ENCODE results near the gene PIP5K1A. TPM values are rescaled to one million over a fixed set of nuclear protein-coding genes. Genes with fewer than 3 reads are reported as not detected.

Gene PIP5K1A
- total and polyA plus RNA-seq, 9 of the 15 experiments (the other 6 are each of a cell fraction or from before 2014, with no cell fraction given): 1.9 to 42.4 (median 18.8) TPM

DNA sequence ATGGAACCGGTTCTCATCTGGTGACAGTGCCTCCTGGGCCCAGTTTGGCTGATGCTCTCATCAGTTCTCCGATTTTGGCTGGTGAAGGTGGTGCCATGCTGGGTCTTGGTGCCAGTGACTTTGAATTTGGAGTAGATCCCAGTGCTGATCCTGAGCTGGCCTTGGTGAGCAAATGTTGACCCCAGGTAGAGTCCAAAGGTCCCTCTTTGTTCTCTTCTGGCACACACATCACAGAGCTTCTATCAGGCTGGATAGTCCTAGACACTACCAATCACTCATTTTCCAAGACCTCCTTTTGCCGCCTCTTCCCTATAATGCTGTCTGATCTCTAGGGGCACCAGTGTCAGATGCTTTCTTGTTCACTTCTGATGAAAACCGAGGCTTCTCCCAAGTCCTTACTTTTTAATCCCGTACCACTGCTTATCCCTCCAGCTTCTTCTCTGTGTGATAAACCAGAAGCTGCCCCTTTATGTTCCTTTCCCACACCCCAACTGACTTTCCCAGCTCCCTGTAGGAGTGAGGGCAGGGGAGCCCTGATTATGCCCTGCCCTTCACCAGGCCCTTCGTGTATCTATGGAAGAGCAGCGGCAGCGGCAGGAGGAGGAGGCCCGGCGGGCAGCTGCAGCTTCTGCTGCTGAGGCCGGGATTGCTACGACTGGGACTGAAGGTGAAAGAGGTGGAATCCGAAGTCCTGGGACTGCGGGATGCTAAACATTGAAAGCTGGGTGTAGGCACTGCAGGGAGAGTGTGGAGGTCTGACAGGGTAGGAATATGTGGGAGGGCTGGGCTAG is 67.3 kb downstream of the PIP5K1A start:
- POLR2A ChIA-PET: interaction anchor here (1.2 to 3.8 kb wide), 3 partner anchors 9 to 15 kb away, joined by 4 to 29 read pairs (median 7); partner anchors contain the start of genes PSMD4 and ZNF687
- no peaks in the 10 kb centered on the region for H3K9me3 ChIP-seq (replicated peaks; ENCODE audit: control insufficient read depth, insufficient read depth, low read depth, low read length)

More for the DNA sequence above, 67.3 kb downstream of the PIP5K1A start:
- CTCF ChIA-PET (ENCODE audit: low intra/inter-chr PET ratio): no interaction called here
- TF ChIP-seq SMAD1 (IDR thresholded peaks at IDR 0.05; ENCODE audit: low read depth, low read length, partially characterized antibody) (no peak), FOXK2 (conservative IDR thresholded peaks at IDR 0.05 in 1 of 2, IDR thresholded peaks at IDR 0.05 in 1 of 2; ENCODE audit: low read depth in 2 of 2) (no peak), ZSCAN32 (CRISPR knock-in tag; IDR thresholded peaks at IDR 0.05) (no peak), MTA1 (IDR thresholded peaks at IDR 0.05; ENCODE audit: borderline replicate concordance) (no peak), SP2 (IDR thresholded peaks at IDR 0.05; ENCODE audit: extremely low read depth, low read depth, low read length, poor library complexity, severe bottlenecking) (no peak), EGR1 (conservative IDR thresholded peaks at IDR 0.05) (no peak), ZNF668 (CRISPR knock-in tag; IDR thresholded peaks at IDR 0.05) (no peak), GABPA (tag; conservative IDR thresholded peaks at IDR 0.05; ENCODE audit: low read depth) (no peak)
- TF ChIP-seq, protein P1, sequence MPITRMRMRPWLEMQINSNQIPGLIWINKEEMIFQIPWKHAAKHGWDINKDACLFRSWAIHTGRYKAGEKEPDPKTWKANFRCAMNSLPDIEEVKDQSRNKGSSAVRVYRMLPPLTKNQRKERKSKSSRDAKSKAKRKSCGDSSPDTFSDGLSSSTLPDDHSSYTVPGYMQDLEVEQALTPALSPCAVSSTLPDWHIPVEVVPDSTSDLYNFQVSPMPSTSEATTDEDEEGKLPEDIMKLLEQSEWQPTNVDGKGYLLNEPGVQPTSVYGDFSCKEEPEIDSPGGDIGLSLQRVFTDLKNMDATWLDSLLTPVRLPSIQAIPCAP (CRISPR knock-in tag; IDR thresholded peaks at IDR 0.05; ENCODE audit: borderline replicate concordance): no peak
- Histone ChIP-seq H3K4me1 (replicated peaks in 1 of 2; ENCODE audit: control insufficient read depth in 2 of 2, insufficient read depth in 2 of 2, low read length in 2 of 2) (no peaks in the 10 kb centered on the region; a peak in 1 of 5 replicates), H3K4me2 (ENCODE audit: insufficient read depth, low read length) (no peak overlapping the region), H3K36me3 (ENCODE audit: control insufficient read depth, insufficient read depth, low read length) (peaks cover 74% of the 10 kb centered on the region), H3K27me3 (ENCODE audit: control insufficient read depth in 2 of 2, insufficient read depth in 2 of 2, low read length in 2 of 2) (no peaks in the 10 kb centered on the region), H4K20me1 (replicated peaks; ENCODE audit: control insufficient read depth, insufficient read depth, low read length) (no peaks in the 10 kb centered on the region), H2AFZ (ENCODE audit: low read depth, low read length) (no peak overlapping the region), H3K9me1 (ENCODE audit: control insufficient read depth, insufficient read depth, low read length) (no peaks in the 10 kb centered on the region), H3K79me2 (ENCODE audit: control insufficient read depth, insufficient read depth, low read length) (peaks cover 11% of the 10 kb centered on the region; the same call in 2 of the 3 replicates), H3K27ac (ENCODE audit: extremely low read depth, low read depth, low read length) (no peak overlapping the region), H3K9ac (ENCODE audit: insufficient read depth in 1 of 2, low read depth in 2 of 2, low read length in 2 of 2) (no peak overlapping the region), H3K4me3 (no peak overlapping the region)
- no peak for FAIRE-seq
- intact Hi-C loops (cut with micrococcal nuclease): no loop called here
- BruUV-seq (replicated peaks): TSS peak; percentile 38
- ATAC-seq: no peak
- 84% methylated on average over 14 of the region's 14 CpGs for WGBS (ENCODE audit: insufficient coverage, low coverage, missing lambda C conversion rate)
- no peak for DNase-seq (ENCODE audit: extremely low read depth in 1 of 4, low spot score in 3 of 4)
- in situ Hi-C loops (cut with MboI): no loop called here

Measured in K562 (cell line).